HepG2 (cell line): Measurements from ENCODE around the gene TSNAX. TPM values are rescaled to one million over a fixed set of nuclear protein-coding genes. Genes with fewer than 3 reads are reported as not detected.

Experiments
- FIP1L1 ChIP-seq: fragments of 200-400 bp; formaldehyde crosslinking; IDR thresholded peaks from 2 replicates; pipeline ENCODE4 v1.6.1; 2018; ENCODE audit warnings: low read depth, mild to moderate bottlenecking, low read length, moderate library complexity, borderline replicate concordance; ENCODE audit not compliant: insufficient read depth
- GATAD1 ChIP-seq: IDR thresholded peaks from 2 replicates; pipeline ENCODE4 v1.6.1; 2016; ENCODE audit warnings: missing genetic modification reagents, missing compliant biosample characterization
- MTA3 ChIP-seq: sonication (generic); formaldehyde crosslinking; IDR thresholded peaks from 2 replicates; pipeline ENCODE4 v1.4.0; 2020; ENCODE audit warnings: missing genetic modification reagents
- PHF5A ChIP-seq: IDR thresholded peaks from one replicate; pipeline ENCODE4 v1.6.1; 2018; ENCODE audit warnings: low read depth, missing genetic modification reagents; ENCODE audit not compliant: unreplicated experiment
- PHF8 ChIP-seq: sonication (generic); formaldehyde crosslinking; IDR thresholded peaks from 2 replicates; pipeline ENCODE4 v1.5.0; 2020; ENCODE audit warnings: missing genetic modification reagents
- PLRG1 ChIP-seq: fragments of 450-650 bp; conservative IDR thresholded peaks from 2 replicates; pipeline ENCODE4 v1.6.1; 2016
- SMC3 ChIP-seq: IDR thresholded peaks from 2 replicates; pipeline ENCODE4 v1.6.1; 2011; ENCODE audit warnings: low read length, improper control_type of control experiment
- SP1 ChIP-seq, 2 experiments: fragments of 450-650 bp in 1 of 2; sonication (generic) in 1 of 2; formaldehyde crosslinking in 1 of 2; IDR thresholded peaks; 2 replicates each; pipeline versions ENCODE4 v1.4.0 to v1.6.1; 2016 to 2020; ENCODE audit warnings: missing genetic modification reagents in 1 of 2
- SSRP1 ChIP-seq: IDR thresholded peaks from 2 replicates; pipeline ENCODE4 v1.6.1; 2016; ENCODE audit warnings: control low read depth
- ZNF225 ChIP-seq: sonication (generic); formaldehyde crosslinking; IDR thresholded peaks from 2 replicates; pipeline ENCODE4 v1.4.0; 2020; ENCODE audit warnings: mild to moderate bottlenecking, missing genetic modification reagents
- ZNF367 ChIP-seq: sonication (generic); formaldehyde crosslinking; IDR thresholded peaks from 2 replicates; pipeline ENCODE4 v1.4.0; 2020; ENCODE audit warnings: missing genetic modification reagents, borderline replicate concordance
- ZNF605 ChIP-seq: sonication (generic); formaldehyde crosslinking; IDR thresholded peaks from 2 replicates; pipeline ENCODE4 v1.8.0; 2022; ENCODE audit warnings: mild to moderate bottlenecking, missing genetic modification reagents
- ZNF619 ChIP-seq: sonication (generic); formaldehyde crosslinking; IDR thresholded peaks from 2 replicates; pipeline ENCODE4 v1.4.0; 2020; ENCODE audit warnings: mild to moderate bottlenecking, missing genetic modification reagents
- ZNF891 ChIP-seq: sonication (generic); formaldehyde crosslinking; IDR thresholded peaks from 2 replicates; pipeline ENCODE4 v1.5.0; 2020; ENCODE audit warnings: mild to moderate bottlenecking, missing genetic modification reagents
- polyA plus RNA-seq, 8 experiments: library from polyadenylated mRNA; depleted of rRNA in 3 of 8; stranded (reverse) in 7 of 8; unstranded in 1 of 8; fragments of >200 nt; fragmentation: Illumina TruSeq in 4 of 8; extraction: Trizol in 4 of 8; gene quantifications; 2 replicates each; pipeline versions ENCODE4 v1.2.1 to v1.2.3, GENCODE V29; 2011 to 2016; ENCODE audit warnings: low read depth in 4 of 8, missing spikeins in 1 of 8, mixed read lengths in 1 of 8; ENCODE audit not compliant: insufficient read depth in 1 of 8
- total RNA-seq, 5 experiments: library from RNA; depleted of rRNA; stranded (reverse); fragments of >200 nt; fragmentation: Illumina TruSeq; extraction: Trizol; gene quantifications; 2 replicates each; pipeline ENCODE4 v1.2.3, GENCODE V29; 2016; ENCODE audit warnings: low read depth in 1 of 5
- TF ChIP-seq, protein P1 (sequence below): sonication (generic); formaldehyde crosslinking; IDR thresholded peaks from 2 replicates; pipeline ENCODE4 v1.9.0; 2021; ENCODE audit warnings: missing genetic modification reagents, borderline replicate concordance
- TF ChIP-seq, protein P2 (sequence below): sonication (generic); formaldehyde crosslinking; IDR thresholded peaks from 2 replicates; pipeline ENCODE4 v1.5.0; 2020; ENCODE audit warnings: mild to moderate bottlenecking, low read depth, missing genetic modification reagents, borderline replicate concordance
- TF ChIP-seq, protein P3 (sequence below): sonication (generic); formaldehyde crosslinking; IDR thresholded peaks from 2 replicates; pipeline ENCODE4 v1.5.0; 2020; ENCODE audit warnings: mild to moderate bottlenecking, missing genetic modification reagents
- TF ChIP-seq, protein P4 (sequence below): sonication (generic); formaldehyde crosslinking; IDR thresholded peaks from 2 replicates; pipeline ENCODE4 v1.4.0; 2020; ENCODE audit warnings: missing genetic modification reagents, borderline replicate concordance
- TF ChIP-seq, protein P5 (sequence below): sonication (generic); formaldehyde crosslinking; IDR thresholded peaks from 2 replicates; pipeline ENCODE4 v1.9.0; 2021; ENCODE audit warnings: missing genetic modification reagents, mild to moderate bottlenecking, borderline replicate concordance

TSNAX gene
- total and polyA plus RNA-seq, 2 of the 13 experiments (the other 11 are each of a cell fraction or from before 2014, with no cell fraction given) = 13.2 to 46.2 TPM

DNA sequence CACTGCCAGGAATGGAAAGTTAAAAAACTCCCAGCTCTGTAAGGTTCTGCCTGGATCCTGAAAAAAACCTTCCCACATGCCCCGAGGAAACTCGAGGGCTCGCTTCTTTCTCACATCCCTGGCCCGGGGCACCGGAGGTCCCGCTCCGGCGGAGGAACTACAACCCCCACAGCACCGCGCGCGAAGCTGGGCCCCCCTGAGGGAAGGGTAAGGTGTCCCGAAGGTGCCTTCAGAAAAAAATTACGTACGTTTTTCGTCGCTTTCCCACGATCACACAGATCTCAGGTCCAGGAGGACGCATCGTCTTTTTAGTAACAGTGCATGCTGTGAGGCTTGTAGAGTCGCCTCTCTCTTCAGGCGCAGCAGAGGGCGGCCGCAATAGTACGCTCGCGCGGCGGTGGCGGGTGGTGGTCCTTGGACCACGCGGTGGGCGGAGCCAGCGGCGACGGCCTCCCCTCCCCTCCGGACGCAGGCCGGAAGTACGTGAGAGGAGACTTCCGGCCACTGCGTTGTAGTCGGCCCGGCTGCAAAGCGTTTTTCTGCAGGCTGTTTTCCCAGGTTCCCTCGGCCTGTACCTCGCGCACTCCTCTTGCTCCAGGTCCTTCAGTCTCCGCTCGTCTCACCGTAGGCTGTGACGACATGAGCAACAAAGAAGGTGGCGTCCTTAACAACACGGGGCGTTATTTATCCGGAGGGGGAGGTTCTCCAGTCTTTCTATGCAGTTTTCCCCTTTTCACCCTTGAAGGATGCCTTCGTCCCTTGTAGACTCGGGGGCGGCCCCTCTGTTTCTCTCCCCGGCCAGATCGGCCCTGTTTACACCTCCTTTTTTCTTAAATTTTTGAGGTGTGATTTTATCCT is at the start of gene TSNAX (continued):
- TF ChIP-seq, protein P1, sequence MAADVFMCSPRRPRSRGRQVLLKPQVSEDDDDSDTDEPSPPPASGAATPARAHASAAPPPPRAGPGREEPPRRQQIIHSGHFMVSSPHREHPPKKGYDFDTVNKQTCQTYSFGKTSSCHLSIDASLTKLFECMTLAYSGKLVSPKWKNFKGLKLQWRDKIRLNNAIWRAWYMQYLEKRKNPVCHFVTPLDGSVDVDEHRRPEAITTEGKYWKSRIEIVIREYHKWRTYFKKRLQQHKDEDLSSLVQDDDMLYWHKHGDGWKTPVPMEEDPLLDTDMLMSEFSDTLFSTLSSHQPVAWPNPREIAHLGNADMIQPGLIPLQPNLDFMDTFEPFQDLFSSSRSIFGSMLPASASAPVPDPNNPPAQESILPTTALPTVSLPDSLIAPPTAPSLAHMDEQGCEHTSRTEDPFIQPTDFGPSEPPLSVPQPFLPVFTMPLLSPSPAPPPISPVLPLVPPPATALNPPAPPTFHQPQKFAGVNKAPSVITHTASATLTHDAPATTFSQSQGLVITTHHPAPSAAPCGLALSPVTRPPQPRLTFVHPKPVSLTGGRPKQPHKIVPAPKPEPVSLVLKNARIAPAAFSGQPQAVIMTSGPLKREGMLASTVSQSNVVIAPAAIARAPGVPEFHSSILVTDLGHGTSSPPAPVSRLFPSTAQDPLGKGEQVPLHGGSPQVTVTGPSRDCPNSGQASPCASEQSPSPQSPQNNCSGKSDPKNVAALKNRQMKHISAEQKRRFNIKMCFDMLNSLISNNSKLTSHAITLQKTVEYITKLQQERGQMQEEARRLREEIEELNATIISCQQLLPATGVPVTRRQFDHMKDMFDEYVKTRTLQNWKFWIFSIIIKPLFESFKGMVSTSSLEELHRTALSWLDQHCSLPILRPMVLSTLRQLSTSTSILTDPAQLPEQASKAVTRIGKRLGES (CRISPR knock-in tag) = no peak
- TF ChIP-seq ZNF225 (CRISPR knock-in tag) (no peak; the same call in 1 of the 2 replicates), ZNF891 (CRISPR knock-in tag) (no peak), PLRG1 (no peak), GATAD1 (CRISPR knock-in tag) (peak; percentile 89), FIP1L1 (no peak), ZNF367 (CRISPR knock-in tag) (no peak), SSRP1 (CRISPR knock-in tag) (no peak), MTA3 (CRISPR knock-in tag) (no peak), SP1 (IDR thresholded peaks at IDR 0.05) (no peak), SP1 (CRISPR knock-in tag; IDR thresholded peaks at IDR 0.05) (peak; percentile 81), SMC3 (no peak), PHF5A (no peak), ZNF619 (peak; percentile 78), ZNF605 (CRISPR knock-in tag) (peak; percentile 43; the same call in 1 of the 2 replicates), PHF8 (CRISPR knock-in tag) (peak; percentile 89)
- TF ChIP-seq, protein P2, sequence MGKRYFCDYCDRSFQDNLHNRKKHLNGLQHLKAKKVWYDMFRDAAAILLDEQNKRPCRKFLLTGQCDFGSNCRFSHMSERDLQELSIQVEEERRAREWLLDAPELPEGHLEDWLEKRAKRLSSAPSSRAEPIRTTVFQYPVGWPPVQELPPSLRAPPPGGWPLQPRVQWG (CRISPR knock-in tag) = no peak
- TF ChIP-seq, protein P3, sequence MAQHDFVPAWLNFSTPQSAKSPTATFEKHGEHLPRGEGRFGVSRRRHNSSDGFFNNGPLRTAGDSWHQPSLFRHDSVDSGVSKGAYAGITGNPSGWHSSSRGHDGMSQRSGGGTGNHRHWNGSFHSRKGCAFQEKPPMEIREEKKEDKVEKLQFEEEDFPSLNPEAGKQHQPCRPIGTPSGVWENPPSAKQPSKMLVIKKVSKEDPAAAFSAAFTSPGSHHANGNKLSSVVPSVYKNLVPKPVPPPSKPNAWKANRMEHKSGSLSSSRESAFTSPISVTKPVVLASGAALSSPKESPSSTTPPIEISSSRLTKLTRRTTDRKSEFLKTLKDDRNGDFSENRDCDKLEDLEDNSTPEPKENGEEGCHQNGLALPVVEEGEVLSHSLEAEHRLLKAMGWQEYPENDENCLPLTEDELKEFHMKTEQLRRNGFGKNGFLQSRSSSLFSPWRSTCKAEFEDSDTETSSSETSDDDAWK (CRISPR knock-in tag) = no peak
- TF ChIP-seq, protein P4, sequence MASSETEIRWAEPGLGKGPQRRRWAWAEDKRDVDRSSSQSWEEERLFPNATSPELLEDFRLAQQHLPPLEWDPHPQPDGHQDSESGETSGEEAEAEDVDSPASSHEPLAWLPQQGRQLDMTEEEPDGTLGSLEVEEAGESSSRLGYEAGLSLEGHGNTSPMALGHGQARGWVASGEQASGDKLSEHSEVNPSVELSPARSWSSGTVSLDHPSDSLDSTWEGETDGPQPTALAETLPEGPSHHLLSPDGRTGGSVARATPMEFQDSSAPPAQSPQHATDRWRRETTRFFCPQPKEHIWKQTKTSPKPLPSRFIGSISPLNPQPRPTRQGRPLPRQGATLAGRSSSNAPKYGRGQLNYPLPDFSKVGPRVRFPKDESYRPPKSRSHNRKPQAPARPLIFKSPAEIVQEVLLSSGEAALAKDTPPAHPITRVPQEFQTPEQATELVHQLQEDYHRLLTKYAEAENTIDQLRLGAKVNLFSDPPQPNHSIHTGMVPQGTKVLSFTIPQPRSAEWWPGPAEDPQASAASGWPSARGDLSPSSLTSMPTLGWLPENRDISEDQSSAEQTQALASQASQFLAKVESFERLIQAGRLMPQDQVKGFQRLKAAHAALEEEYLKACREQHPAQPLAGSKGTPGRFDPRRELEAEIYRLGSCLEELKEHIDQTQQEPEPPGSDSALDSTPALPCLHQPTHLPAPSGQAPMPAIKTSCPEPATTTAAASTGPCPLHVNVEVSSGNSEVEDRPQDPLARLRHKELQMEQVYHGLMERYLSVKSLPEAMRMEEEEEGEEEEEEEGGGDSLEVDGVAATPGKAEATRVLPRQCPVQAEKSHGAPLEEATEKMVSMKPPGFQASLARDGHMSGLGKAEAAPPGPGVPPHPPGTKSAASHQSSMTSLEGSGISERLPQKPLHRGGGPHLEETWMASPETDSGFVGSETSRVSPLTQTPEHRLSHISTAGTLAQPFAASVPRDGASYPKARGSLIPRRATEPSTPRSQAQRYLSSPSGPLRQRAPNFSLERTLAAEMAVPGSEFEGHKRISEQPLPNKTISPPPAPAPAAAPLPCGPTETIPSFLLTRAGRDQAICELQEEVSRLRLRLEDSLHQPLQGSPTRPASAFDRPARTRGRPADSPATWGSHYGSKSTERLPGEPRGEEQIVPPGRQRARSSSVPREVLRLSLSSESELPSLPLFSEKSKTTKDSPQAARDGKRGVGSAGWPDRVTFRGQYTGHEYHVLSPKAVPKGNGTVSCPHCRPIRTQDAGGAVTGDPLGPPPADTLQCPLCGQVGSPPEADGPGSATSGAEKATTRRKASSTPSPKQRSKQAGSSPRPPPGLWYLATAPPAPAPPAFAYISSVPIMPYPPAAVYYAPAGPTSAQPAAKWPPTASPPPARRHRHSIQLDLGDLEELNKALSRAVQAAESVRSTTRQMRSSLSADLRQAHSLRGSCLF = no peak
- TF ChIP-seq, protein P5, sequence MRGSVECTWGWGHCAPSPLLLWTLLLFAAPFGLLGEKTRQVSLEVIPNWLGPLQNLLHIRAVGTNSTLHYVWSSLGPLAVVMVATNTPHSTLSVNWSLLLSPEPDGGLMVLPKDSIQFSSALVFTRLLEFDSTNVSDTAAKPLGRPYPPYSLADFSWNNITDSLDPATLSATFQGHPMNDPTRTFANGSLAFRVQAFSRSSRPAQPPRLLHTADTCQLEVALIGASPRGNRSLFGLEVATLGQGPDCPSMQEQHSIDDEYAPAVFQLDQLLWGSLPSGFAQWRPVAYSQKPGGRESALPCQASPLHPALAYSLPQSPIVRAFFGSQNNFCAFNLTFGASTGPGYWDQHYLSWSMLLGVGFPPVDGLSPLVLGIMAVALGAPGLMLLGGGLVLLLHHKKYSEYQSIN = no peak
